ENCODE data around the gene ADCY2.

Gene ADCY2

GRCh38 chr5:7597059-7597642 lies 201.2 kb downstream of the ADCY2 start:
- no peak for DNase-seq (ENCODE audit: low spot score)

- no peak for DNase-seq (ENCODE audit: low spot score)
Measured at GRCh38 chr5:7606840-7607465, 211.0 kb downstream of the ADCY2 start.

DNA sequence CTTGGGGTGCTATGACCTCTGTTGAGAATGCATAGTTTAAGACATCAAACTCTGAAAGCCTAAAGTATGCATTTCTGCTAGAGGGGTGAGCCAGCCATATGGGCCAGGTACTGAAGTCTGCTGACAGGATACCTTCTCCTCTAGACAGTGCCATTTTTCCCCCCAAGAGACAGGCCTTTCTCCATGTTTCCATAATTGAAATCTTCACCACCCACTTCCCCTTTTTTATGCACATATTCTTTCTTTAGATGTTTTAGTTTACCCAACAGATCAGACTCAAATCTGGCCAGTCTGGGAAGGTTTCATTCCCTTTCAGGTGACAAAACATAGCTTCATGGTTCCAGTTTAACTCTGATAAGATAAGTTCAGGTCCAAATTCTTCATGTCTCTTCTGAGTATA lies 212.8 kb downstream of the ADCY2 start:
- no peak for DNase-seq (ENCODE audit: low spot score)

GRCh38 chr5:7609726-7610125 lies 213.8 kb downstream of the ADCY2 start:
- DNase-seq (ENCODE audit: low spot score): no peak

DNA sequence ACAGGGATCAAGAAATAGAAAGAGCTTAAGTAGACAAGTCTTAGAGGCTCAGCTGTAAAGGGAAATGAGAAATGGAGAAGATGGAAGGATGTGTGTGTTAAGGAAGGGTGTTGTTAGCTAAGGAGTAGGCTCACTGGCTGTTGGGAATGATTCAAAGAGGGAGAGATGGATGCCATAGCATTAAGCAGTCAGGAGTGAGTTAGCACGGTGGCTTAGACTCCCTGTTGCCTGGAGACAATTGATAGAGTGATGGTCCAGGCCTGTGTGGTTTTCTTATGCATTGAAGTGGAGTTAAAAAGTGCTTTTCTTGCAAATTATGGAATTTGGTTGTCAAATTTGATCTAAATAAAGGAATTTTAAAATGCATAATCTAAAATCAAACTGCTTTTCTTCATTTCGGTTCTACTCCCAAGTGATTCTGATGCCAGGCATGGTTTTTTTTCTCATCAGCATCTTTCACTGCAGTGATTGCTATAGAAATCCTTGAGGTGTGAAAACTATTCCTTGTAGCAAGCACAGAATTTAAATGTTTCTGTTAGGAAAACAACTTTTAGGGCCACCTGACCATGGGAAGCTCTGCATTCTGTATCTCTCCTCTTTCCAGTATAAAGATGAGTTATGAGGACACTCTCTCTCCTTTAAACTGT lies 214.7 kb downstream of the ADCY2 start:
- DNase-seq (ENCODE audit: low spot score): no peak

GRCh38 chr5:7611518-7611917 lies 215.6 kb downstream of the ADCY2 start:
- no peak for DNase-seq (ENCODE audit: low spot score)

DNA sequence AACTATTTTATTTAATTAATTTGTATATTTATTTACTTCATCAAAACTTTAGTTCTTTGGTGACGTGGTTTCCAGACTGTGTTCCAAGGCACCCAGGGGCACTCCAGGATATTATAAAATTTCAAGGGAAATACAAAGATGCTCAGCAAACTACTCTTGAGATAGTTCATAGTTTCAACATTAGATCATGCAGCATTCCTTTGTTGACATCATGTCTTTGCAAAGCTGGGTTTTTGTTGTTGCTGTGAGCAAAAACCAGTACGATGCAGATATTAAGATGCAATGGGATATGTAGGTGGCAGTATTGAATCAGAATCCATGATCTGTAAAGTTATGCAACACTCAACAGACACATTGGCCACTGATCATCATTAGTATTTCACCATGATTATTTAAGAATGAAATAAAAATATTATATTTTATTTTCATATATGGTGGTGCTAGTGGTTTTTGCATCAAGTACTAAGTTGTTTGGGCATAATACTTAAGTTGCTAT lies 219.7 kb downstream of the ADCY2 start:
- DNase-seq (ENCODE audit: low spot score): no peak

- DNase-seq (ENCODE audit: low spot score): no peak
Measured at GRCh38 chr5:7616897-7617296, 221.0 kb downstream of the ADCY2 start.

GRCh38 chr5:7622498-7622897 lies 226.6 kb downstream of the ADCY2 start:
- no peak for DNase-seq (ENCODE audit: low spot score)

- DNase-seq (ENCODE audit: low spot score): no peak
Measured at GRCh38 chr5:7625740-7626139, 229.8 kb downstream of the ADCY2 start.

GRCh38 chr5:7628248-7628647 lies 232.3 kb downstream of the ADCY2 start:
- no peak for DNase-seq (ENCODE audit: low spot score)

DNA sequence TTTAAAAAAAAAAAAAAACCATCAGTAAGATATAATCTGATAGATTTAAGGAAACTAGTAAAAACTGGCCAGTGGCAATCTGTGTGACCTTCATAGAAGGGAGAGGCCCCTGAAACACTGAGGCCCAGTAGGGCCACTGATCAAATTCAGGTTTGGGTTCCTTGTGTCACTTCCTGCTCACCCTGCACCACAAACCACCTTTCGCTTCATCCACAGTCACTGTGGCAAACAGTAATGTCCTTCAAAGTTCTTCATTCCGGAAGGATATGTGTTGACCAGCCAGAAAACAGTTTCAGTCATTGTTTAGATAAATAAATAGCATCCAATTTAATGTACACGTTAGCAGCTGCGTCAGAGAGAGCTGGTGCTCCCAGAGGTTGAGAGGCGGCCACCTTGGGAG lies 232.9 kb downstream of the ADCY2 start:
- DNase-seq (ENCODE audit: low spot score): no peak

DNA sequence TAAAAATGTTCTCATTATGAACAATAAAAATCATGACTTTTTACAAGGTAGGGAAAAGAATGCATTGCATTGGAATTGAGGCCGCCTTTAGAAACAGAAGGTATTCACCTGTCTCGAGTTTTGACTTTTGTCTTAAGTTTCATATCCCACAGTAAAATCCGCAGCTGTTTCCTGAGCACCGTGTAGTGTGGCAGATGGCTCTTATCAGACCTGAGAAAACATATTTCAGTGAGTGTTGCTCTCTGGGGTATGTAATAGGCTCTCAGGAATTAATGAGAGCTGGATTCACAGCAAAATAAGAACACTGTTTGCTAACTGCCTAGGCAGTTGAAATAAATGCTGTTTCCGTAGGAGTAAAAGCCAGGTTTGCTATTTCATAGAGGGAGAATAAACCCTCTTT lies 233.6 kb downstream of the ADCY2 start:
- DNase-seq (ENCODE audit: low spot score): no peak

DNA sequence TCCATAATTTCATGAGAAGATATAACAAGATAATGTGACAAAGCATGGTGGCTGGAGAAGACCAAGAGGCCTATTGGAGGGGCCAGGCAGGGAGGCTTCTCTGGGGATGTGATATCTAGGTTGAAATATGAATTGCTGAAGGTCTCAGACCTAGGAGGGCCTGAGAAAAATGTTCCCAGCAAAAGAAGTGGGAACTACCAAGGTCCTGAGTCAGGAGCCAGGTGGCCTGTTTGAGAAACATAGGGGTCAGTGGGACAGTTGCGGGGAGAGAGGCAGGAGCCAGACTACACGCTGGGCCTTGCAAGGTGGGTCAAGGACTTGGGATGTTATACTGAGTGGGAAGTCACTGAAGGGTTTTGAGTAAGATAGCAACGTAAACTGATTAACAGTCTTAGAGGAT lies 238.9 kb downstream of the ADCY2 start:
- DNase-seq (ENCODE audit: low spot score): no peak

- no peak for DNase-seq (ENCODE audit: low spot score)
Measured at GRCh38 chr5:7638456-7638855, 242.5 kb downstream of the ADCY2 start.

- no peak for DNase-seq (ENCODE audit: low spot score)
Measured at GRCh38 chr5:7642029-7642428, 246.1 kb downstream of the ADCY2 start.

DNA sequence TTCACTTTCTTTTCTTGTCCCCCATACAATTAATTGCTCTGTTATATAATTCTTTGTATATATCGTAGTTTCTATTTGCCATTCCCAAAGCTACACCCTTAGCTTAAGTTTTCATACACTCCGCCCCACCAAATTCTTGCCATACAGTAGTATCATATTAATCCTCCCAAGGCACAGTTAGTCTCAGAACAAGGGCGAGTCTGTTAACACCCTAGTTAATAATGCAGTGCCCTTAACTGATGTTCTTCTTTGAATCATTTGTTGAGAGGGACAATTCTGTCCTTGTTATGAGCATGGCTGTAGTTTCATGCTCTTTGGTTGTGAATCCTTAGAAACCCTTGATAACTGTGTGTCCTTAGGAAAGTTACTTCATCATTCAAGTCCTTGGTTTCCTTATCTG lies 248.8 kb downstream of the ADCY2 start:
- no peak for DNase-seq (ENCODE audit: low spot score)

DNA sequence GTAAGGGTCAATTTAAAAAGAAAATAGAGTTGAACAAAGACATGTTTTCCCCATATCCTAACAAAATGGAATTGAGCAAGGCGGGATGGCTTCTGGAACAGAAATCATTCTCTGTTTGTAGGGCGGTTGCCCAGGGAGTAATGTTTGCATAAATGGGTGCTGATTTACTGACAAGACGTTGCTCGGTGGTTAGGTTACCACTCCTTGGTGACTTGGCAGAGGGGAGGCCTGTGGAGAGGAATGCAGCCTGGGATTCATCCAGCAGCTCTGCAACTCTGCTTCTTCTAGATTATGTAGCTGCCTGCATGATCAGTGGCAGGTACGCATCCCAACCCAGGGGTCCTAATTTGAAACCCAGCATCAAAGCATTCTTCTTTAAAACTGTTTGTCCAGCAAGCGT lies 254.8 kb downstream of the ADCY2 start:
- DNase-seq (ENCODE audit: low spot score): no peak

GRCh38 chr5:7653046-7653445 lies 257.1 kb downstream of the ADCY2 start:
- no peak for DNase-seq (ENCODE audit: low spot score)

DNA sequence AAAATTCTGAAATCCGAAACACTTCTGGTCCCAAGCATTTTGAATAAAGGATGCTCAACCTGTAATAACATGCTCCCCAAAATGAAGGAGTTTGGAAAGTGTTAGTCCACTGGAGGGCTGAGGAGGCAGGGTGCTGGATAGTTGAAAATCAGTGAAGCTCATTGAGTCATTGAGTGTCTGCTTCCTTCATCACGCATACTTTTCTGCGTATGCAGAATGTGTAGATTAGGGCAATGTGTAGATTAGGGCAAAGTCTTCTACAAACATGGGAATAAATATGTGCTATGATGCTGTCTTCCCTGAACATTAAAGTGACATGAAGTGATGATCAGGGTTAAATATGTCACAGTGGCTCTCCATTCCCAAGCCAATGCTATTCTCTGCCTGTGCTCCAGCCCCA lies 261.2 kb downstream of the ADCY2 start:
- DNase-seq (ENCODE audit: low spot score): no peak

DNA sequence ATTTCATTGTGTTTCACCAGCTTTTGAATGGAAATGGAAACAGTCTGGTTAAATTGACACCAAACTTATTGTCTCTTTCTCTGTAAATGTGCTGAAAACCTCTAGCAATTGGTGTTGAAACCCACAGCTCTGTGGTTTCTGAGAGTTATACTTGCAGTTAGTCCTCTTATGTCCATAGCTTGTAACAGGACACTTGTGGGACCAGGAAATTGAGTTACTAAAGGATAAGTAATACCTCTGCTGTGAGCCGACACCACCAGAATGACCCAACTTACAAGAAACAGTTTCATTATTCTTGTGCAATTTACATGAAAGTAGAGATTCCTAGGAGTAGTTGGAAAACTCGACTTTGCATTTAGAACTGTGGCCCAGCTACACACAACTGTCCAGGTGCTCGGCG lies 263.5 kb downstream of the ADCY2 start:
- DNase-seq (ENCODE audit: low spot score): no peak

DNA sequence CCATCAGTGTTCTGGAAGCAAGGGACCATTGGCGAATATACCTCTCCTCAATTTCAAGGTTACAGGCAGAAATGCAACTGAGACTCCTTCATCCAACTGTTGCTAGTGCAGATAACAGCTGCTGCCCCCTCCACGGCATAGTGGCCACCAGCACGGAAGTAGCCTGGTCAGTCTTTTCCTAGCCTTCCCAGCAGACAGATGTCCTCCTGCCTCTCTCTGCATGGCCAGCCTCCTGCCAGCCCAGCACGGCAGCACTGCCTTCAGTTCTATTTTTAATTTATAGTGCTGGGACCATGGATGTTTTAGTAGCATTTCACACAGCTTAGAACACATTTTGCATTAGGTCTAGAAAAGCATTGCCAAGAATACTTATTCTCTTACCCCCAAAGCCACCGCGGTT lies 266.4 kb downstream of the ADCY2 start:
- no peak for DNase-seq (ENCODE audit: low spot score)

DNA sequence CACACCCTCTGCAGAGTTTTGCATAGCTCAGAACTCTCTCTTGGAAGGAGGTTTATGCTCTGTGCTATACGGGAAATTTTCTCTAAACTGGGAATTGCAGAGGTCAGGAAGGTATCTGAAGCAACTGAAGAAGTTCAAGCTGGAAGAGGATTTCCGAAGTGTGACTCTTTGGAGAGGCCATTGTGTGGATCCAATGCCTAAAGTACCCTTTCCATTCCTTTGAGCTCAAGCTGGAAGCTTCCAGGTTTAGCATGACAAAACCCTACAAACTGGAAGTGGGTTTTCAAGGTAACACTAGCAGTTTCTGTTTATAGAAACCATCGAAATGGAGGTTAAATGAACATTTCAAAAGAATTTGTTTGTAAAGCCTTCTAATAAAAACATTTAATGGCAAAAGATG lies 267.9 kb downstream of the ADCY2 start:
- DNase-seq (ENCODE audit: low spot score): no peak

DNA sequence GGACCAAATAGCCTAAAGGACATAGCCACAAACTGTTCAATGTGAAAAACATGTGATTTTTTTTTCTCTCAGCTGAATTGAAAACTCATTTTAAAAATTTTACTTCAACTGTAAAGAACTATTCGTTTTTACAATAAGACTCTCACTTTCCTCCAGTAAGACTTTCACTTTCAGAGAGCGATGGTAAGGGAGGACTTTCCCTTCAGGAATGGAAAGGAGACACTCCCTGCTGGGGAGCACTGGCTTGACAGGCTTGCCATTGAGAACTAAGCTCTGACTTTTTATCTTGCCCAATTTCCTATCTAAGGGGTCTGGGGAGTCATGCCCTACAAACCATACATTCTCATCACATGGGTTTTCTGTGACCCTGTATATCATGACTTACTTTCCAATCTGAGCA lies 268.3 kb downstream of the ADCY2 start:
- DNase-seq (ENCODE audit: low spot score): no peak

All from CD4-positive, alpha-beta T cell treated with Interleukin-6 at 100 ng/mL for 8 hours (primary cell).